GM04504 (cell line): ENCODE measurements around the gene KCNH5.
"Not testable (repeated sequence)": the region's sequence is repeated elsewhere in the genome, so short reads cannot be mapped to it uniquely, and the experiment has no call there.

ENCODE experiments used
- DNase-seq: peaks from one replicate; pipeline ENCODE4 v3.0.0-alpha.2; 2012; ENCODE audit warnings: low read depth

Gene KCNH5

DNA sequence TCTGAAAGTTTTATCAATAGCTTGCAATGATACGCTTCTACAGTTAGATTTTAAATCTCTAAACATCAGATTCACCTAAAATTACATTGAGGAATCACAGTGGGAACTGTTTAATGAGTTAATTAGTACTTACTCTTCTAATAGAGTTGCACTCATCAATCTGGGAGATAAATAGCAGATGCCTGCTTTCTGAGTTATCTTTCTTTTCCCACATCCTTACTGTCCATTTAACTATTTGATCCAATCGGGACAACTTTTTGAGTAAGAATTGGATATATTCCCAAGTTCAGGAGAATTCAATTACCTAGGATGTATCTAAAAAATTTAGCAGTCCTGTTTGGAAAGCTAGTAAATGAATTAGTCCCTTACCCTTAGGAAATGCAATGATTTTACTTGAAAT lies 162.3 kb downstream of the KCNH5 start:
- DNase-seq = no peak

DNA sequence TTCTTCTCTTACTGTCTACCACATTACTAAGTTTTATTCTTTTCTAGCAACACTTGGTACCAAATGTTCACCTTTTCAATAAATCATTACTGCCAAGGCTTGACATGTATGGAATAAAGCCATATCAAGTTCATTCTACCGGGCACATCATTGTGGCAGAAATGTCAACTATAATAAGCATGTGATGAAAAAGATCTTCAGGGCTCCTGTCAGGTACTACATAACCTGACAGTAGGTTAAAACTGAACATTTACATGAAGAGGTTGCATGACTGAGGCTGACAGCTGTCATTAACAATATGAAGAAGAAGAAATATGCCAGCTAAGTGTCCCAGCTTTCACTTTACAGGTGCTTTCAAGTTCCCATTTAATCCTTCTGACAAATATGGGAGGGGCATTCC lies 178.9 kb downstream of the KCNH5 start:
- DNase-seq = no peak

DNA sequence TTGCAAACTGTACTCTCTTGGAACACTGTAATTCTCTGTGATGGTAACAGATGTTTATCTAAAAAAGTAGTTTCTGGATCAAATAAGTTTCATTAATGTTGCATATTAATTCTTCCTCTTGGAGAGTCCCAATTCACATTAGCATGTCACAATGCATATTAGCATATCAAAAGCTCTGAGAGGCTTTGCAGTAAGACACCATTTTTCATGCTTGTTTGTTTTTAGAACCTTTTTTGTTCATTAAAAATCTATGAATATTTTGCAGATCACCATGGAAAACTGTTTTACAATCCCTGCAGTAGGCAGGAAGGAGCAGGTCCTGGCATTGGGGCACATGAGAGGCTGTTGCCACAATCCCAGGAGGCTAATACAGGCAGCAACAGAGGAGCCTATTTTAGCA lies 180.7 kb downstream of the KCNH5 start:
- DNase-seq = no peak

DNA sequence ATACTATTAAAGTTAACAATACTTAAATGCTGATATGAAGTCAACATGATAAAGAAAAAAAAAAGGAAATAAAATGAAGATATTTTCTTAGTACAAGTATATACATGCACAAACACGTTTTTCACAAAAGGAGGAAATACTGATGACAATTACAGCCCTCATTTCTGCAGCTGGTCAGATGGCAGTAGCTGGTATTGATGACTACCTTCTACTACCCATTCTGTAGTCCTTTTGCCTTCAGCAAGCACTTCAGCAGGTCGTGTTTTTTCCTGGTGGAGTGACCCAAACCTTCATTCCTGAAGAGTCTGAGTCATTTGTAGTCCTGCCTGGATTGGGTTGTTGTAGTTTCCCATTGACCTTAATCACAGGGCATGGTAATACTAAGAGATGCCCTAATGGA lies 187.2 kb downstream of the KCNH5 start:
- DNase-seq = not testable (repeated sequence)

DNA sequence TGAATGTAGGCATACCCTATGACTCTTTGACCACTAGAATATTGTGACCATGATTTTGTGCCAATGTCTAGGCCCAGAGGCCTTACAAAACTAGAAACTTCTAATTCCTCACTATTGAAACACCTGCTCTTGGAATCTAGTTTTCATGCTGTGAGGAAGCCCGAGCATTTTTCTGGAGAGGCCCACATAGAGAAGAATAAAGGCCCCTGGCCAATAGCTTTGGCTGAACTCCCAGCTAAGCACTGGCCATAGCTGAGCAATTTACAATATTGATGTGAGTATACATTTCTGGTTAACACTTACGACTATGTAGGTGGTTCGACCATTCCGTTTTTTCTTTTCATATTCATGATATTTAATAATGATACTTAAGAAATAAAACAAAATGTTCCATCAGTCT lies 190.3 kb downstream of the KCNH5 start:
- DNase-seq = no peak

DNA sequence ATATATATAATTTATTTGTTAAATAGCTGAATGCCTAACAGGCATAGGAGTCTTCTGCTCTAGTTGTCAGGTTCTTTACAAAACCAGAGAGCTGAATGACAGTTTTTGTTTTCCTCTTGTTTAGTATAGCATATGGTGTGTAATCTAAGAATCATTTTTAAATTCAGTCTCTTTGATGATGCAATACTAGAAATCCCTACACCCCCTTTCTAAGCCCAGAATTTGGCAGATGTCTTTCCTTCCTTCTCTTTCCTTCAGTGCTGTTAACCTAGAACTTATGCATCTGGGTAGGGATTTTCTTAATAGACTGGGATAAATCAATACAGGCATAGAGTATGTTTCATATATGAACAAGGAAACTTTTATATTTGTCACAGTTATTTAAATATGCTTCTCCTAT lies 198.1 kb downstream of the KCNH5 start:
- no peak for DNase-seq

DNA sequence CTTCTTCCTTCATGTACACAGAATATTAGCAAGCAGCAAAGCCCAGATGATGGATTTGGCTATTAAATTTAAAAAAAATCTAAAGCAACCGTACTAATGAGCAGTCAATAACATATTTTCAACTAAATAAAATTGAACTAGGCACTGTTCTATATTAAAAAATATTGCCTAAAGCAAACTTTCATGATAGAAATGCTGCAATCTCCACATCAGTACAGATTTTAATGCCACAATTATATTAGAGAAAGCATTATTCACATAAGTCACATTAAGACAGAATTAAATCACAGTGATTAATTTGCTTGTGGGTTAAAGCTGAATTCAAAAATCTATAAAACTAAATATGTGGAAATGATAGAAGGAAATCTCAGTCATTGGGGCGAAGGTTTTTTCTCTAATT lies 200.7 kb downstream of the KCNH5 start:
- no peak for DNase-seq

DNA sequence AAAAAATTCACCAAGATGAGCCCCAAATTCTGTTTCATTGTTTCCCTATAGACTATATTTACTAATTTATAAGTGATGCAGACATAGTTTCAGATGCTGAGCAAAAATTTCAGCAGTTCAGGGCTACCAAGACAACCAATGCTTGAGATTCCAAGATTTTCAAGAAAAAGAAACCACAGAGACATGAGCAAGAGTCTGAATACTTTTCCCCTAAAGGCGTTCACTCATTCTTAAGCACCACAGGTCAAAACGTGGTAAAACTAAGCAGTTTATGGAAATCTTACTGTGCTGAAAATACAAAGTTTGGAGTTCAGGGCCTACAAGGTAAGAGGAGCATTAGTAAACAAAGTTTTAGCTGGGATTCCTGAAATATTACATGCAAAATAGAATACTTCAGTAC lies 221.2 kb downstream of the KCNH5 start:
- DNase-seq = no peak

DNA sequence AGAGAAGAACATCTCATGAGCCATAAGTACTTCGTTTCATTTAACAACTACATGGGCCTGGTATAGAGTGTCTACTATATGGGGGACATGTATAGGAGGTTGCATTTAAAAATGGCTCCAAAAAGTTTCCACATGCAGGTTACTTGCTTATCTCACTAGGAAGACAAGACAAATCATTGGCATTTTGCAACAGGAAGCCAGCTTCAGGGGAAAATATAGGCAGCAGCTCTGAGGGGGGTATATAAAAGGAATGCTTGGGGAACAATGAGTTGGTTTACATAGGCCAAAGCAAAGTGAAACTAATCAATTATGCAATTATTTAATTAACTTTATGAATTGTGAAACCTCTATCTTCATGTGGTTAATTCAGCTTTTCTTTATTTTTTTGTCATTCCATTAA lies 225.3 kb downstream of the KCNH5 start:
- no peak for DNase-seq

DNA sequence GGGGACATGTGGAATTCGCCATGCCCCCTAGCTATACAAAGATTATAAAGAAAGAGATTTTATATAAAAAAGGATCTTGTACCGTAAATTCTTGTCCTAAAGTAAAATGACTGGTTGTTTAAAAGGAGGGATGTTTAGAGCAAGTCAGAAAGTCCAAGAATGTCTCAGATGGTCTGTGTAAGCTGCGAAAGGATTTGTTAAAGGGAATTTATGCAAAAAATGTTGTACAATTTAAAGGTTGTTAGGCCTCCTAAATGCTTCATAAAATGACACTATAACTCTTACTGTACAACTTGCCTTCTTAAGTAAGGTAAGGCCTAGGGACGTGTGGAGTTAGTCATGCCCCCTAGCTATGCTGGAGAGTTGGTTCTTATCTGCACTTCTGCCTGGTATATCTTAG lies 237.6 kb downstream of the KCNH5 start:
- no peak for DNase-seq

DNA sequence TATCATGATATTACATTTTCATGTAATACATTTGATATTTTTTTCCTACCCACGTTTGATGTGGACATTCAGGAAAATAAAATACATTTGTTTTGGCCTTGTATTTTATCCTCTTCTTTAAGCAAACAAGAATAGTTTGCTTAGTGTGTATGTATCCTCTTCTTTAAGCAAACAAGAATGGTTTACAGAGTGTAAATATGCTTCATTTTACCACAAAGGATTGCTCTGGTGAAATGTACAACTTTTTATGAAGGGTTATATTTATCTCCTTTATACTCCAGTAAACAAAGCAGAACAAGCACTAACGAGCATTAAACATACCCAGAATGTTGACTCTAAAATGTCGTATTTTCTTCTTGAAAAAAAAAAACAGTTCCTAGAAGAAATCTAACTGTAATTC lies 244.7 kb downstream of the KCNH5 start:
- DNase-seq = no peak

DNA sequence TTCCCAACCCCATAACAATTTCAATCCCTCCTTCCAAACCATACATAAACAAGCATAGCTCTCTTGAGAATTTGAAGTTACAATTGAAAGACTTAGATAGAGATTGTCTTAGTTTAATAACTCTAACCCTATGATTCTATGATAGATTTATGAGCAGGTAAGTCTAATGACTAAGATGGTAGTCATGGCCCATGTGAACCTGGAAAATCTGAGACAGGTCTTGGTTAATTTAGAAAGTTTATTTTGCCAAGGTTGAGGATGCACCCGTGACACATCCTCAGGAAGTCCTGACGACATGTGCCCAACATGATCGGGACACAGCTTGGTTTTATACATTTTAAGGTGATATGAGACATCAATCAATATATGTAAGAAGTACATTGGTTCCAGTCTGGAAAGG lies 248.8 kb downstream of the KCNH5 start:
- no peak for DNase-seq

DNA sequence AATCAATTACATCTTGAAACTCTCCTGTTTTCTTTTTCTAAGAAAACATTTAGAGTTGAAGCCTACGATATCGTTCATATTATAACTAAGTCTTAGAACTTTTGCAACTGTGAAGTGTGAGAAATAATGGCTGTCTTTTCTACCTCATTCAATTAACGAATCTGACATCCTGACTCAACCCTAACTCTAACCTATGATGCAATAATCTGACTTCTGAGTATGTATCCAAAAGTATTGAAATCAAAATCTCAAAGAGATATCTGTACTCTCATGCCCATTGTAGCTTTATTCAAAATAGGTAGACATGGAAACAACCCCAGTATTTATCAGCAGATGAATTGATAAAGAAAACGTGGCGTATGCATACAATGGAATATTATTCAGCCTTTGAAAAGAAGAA lies 252.7 kb downstream of the KCNH5 start:
- DNase-seq = no peak

DNA sequence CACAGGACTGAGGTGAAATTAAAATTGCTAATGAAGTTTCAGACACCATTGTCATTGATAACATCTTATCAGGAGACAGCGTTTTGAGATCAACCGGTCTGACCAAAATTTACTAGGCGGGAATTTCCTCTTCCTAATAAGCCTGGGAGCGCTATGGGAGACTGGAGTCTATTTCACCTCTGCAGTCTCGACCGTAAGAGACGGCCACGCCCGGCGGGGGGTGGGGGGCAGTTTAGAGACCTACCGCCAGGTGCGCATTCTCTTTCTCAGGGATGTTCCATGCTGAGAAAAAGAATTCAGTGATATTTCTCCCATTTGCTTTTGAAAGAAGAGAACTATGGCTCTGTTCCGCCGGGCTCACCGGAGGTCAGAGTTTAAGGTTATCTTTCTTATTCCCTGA lies 263.9 kb downstream of the KCNH5 start:
- not testable (repeated sequence) for DNase-seq

DNA sequence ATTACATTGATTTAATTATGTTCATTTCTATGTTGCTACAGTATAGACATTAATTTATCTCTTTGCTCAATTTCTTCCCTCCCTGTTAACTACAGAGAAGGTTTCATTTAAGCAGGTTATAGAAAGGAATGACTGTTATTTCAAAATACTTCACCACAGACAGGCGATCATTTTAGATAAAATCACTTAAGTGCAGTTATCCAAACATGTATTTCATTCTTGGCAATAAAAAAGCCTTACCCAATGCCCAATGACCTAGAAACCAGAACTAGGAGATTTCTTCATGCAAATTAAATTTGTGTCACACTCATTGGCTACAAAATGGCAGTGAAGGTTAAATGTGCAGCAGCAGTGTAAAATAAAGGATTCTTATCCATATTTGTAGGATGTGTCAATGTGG lies 266.4 kb downstream of the KCNH5 start:
- no peak for DNase-seq

DNA sequence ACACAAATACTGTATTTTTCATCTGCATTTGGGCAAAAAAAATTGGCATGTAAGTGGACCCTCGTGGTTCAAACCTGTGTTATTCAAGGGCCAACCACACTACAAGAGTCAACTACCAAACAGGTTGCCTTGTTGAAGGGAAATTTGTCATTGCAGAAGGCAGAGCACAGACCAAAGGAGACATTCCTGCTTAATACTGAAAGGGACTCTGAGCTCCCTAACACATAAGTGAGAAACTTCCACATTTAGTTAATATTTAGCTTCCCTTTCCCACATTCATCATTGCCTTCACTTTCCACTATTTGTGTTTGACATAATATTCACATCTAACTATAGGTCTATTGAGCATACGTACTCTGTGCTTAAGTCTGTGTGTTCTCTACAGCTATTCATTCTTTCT lies 266.9 kb downstream of the KCNH5 start:
- no peak for DNase-seq

DNA sequence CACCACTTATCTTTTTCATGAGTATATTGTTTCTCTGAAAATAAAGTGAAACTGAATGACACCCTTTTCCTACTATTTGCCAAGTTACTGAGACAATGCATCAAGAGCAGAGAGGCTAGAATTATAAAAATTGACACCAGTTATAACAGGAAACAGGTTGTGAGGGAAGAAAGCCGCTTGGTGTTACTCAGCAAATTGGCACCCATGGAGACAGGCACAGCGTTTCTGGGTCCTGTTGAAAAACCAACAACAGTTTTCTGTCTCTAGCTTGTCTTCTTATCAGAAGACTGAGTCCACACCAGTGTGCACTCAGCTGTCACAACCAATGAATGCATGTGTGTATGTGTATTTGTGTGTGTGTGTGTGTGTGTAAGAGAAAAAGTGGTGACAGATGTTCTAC lies 267.7 kb downstream of the KCNH5 start:
- DNase-seq = no peak

DNA sequence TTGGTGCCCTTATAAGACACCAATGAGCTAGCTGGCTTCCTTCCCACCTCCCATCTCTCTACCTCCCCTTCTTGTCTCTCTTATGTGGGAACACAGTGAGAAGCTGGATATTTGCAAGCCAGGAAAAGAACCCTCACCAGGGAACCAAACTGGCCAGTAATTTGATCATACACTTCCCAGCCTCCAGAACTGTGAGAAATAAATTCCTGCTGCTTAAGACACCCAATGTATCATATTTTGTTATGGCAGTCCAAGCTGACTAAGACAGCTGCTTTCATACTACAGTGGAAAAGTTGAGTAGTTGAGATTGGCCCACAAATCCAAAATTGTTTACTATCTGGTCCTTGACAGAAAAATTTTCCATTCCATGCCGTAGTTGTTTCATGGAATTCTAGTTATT lies 269.0 kb downstream of the KCNH5 start:
- no peak for DNase-seq

DNA sequence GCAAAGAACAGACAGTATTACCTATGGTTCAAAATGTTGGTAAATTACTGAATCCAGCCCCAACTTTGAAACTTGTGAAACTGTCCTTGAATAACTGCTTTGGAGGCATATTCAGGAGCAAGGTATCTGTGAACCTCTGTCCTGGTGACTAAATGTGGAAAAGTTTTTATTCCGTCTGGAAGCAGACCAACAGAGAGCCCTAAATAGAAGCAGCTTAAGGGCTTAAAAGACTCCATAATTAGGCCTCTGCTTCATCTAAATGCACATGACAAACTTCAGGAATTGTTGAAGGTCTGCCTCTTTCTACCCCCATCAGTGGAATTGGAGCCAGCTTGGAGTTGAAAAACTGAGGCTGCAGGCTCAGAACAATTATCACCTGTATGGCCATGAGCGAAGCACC lies 276.5 kb downstream of the KCNH5 start:
- DNase-seq = no peak

DNA sequence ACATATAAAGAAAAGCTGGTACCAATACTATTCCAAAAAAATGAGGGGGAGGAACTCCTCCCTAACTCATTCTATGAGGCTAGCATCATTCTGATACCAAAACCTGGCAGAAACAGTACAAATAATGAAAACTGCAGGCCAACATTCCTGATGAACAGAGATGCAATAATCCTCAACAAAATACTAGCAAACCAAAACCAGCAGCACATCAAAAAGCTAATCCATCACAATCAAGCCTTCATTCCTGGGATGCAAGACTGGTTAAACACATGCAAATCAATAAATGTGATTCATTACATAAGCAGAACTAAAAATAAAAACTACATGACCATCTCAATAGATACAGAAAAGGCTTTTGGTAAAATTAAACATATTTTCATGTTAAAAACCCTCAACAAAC lies 281.3 kb downstream of the KCNH5 start:
- DNase-seq = no peak

DNA sequence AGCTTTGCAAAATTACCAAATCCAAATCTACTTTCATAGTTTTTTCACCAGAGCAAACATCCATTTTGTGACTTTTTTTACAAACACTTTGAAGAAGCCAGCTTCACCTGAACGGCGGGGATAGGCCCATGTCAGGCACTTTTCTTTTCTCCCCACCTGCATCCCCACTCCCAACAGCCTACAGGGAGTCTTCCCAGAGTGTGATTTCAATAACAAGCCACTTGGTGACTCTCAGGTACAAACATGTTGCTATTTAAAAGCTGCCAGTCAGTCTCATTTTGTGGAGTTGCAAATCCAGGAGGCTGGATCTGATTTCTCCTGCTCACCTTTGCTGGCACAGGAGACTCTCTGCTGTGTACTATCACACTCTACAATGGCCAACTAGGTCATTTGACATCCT lies 285.5 kb downstream of the KCNH5 start:
- no peak for DNase-seq

DNA sequence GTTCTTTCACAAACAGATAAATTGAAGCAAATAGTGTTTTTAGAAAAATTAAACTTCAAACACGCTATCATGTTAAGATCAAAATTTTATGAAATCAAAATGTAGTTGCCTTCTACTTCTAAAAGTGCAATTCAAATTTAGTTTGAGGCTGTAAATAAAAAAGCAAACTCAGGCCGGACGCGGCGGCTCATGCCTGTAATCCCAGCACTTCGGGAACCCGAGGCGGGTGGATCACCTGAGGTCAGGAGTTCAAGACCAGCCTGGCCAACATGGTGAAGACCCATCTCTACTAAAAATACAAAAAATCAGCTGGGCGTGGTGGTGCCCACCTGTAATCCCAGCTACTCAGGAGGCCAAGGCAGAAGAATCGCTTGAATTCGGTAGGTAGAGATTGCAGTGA lies 298.4 kb downstream of the KCNH5 start:
- DNase-seq = not testable (repeated sequence)

DNA sequence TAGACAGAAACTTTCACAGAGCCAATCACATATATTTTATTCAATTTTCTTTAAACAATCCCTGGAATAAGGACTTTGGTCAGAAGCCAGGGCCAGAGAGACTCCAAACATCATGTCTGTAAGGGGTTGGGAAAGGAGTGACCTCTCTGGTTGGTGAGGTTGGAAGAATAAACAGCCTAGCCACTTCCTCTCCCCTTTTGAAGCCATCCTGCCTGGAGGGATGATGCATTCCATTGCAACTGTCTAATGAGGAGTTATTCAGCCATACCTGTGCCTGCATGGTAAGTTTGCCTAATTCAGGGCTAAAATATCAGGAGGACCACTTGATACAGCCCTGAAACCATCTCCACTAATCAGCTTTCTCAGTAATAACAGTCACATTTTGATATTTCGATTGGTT lies 299.8 kb downstream of the KCNH5 start:
- no peak for DNase-seq

DNA sequence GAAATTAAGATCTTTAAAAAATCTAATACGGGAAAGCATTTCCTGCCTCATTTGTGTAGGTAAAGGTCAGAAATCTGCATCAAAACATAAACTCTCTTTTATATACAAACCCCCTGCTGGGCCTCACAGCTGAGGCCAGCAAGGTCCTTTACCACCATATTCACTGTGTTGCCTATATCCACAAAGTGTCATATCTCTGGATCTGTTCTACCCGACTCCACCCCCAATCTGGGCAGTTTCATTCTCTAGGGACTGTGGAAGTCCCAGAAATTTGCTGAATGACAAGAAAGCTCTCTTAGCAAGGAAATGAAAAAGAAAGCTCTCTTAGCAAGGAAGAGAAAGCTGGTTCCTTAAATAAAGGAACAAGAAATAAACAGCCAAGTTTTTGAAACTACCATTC lies 301.7 kb downstream of the KCNH5 start:
- no peak for DNase-seq

DNA sequence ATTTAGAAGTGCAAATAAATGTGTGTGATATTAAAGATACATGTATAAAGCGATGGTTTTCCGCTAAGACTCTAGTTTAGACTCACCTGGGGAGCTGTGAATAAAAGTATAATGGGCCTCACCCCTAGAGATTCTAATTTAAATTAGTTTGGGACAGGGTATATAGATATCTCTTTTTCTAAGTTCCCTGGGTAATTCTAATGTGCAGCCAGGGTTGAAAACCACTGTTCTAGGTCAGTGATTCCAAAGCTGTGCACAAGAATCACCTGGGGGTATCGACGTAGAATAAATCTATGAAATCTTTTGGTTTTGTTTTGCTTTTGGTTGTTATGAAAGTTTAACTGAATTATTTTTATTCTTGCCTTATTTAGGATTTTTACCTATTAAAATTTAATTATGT lies 302.1 kb downstream of the KCNH5 start:
- no peak for DNase-seq
